Body of pancreas (tissue), 4 donors: Measurements from ENCODE around the gene CYTH3.

Source experiments
- POLR2A ChIP-seq, 3 donors: fragments of 450-650 bp; IDR thresholded peaks; one replicate each; pipeline ENCODE4 v1.6.1; 2016; ENCODE audit warnings: antibody characterized with exemption in 3 of 3, mild to moderate bottlenecking in 2 of 3
- TF ChIP-seq, protein P1 (sequence below), 7 experiments: fragments of 450-650 bp in 4 of 7; fragments of 200-600 bp in 3 of 7; sonication (generic) in 3 of 7; IDR thresholded peaks; one replicate each; pipeline ENCODE4 v1.5.1; 2016 to 2019; ENCODE audit warnings: antibody characterized with exemption in 7 of 7

- TF ChIP-seq, protein P1, sequence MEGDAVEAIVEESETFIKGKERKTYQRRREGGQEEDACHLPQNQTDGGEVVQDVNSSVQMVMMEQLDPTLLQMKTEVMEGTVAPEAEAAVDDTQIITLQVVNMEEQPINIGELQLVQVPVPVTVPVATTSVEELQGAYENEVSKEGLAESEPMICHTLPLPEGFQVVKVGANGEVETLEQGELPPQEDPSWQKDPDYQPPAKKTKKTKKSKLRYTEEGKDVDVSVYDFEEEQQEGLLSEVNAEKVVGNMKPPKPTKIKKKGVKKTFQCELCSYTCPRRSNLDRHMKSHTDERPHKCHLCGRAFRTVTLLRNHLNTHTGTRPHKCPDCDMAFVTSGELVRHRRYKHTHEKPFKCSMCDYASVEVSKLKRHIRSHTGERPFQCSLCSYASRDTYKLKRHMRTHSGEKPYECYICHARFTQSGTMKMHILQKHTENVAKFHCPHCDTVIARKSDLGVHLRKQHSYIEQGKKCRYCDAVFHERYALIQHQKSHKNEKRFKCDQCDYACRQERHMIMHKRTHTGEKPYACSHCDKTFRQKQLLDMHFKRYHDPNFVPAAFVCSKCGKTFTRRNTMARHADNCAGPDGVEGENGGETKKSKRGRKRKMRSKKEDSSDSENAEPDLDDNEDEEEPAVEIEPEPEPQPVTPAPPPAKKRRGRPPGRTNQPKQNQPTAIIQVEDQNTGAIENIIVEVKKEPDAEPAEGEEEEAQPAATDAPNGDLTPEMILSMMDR (IDR thresholded peaks at IDR 0.05): no peak
- no peak for TF ChIP-seq POLR2A (IDR thresholded peaks at IDR 0.05)
Measured at GRCh38 chr7:6159097-6159483, 113.3 kb downstream of the CYTH3 start.
